ENCODE results near the gene EFHC2. TPM values are rescaled to one million over a fixed set of nuclear protein-coding genes. Genes with fewer than 3 reads are reported as not detected.

Gene EFHC2
- total RNA-seq, 1 donor from 2014 or later: not detected

GRCh38 chrX:44157283-44157682 lies 186.2 kb downstream of the EFHC2 start:
- TF ChIP-seq, protein P1, sequence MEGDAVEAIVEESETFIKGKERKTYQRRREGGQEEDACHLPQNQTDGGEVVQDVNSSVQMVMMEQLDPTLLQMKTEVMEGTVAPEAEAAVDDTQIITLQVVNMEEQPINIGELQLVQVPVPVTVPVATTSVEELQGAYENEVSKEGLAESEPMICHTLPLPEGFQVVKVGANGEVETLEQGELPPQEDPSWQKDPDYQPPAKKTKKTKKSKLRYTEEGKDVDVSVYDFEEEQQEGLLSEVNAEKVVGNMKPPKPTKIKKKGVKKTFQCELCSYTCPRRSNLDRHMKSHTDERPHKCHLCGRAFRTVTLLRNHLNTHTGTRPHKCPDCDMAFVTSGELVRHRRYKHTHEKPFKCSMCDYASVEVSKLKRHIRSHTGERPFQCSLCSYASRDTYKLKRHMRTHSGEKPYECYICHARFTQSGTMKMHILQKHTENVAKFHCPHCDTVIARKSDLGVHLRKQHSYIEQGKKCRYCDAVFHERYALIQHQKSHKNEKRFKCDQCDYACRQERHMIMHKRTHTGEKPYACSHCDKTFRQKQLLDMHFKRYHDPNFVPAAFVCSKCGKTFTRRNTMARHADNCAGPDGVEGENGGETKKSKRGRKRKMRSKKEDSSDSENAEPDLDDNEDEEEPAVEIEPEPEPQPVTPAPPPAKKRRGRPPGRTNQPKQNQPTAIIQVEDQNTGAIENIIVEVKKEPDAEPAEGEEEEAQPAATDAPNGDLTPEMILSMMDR (IDR thresholded peaks at IDR 0.05): no peak
- no peaks in the 10 kb centered on the region for H3K27me3 Mint-ChIP-seq
- CTCF ChIA-PET: no interaction called here
- ATAC-seq (ENCODE audit: low read depth) (no peak), DNase-seq (no peak)
- no peak overlapping the region for H3K4me3 Mint-ChIP-seq
- no peaks in the 10 kb centered on the region for H3K4me1 Mint-ChIP-seq
- no peak overlapping the region for H3K27ac Mint-ChIP-seq
- no peaks in the 10 kb centered on the region for H3K36me3 Mint-ChIP-seq (ENCODE audit: low read depth)
- no peaks in the 10 kb centered on the region for H3K9me3 Mint-ChIP-seq
- intact Hi-C loops (cut with micrococcal nuclease): no loop called here
- POLR2A ChIA-PET: no interaction called here

- TF ChIP-seq, protein P1 (IDR thresholded peaks at IDR 0.05): no peak
- H3K4me3 Mint-ChIP-seq: no peak overlapping the region
- ChIA-PET POLR2A (no interaction called here), CTCF (no interaction called here)
- H3K9me3 Mint-ChIP-seq: no peaks in the 10 kb centered on the region
- no peaks in the 10 kb centered on the region for H3K36me3 Mint-ChIP-seq (ENCODE audit: low read depth)
- DNase-seq (no peak), ATAC-seq (ENCODE audit: low read depth) (no peak)
- no peaks in the 10 kb centered on the region for H3K27me3 Mint-ChIP-seq
- H3K4me1 Mint-ChIP-seq: no peaks in the 10 kb centered on the region
- intact Hi-C loops (cut with micrococcal nuclease): no loop called here
- H3K27ac Mint-ChIP-seq: no peak overlapping the region
These were observed 186.7 kb downstream of the EFHC2 start for GRCh38 chrX:44156726-44157125.

DNA sequence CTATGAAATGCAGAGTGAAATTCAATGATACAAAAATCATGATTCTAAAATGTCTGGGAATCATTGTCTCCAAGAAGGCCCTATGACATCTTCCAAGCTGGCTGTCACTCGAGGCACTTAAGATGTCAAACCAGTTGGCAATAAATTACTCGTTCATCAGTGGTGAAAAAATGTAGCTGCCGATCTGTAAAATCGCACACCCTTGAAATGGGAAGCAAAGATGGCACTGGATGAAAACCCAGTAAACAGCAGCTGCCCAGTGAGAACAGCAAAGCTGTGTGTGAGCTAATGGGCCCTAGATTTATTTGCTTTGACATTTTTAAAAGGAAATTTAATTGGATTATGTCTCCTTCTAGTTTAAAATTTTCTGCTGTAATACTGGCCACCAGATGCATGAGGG lies 188.3 kb downstream of the EFHC2 start:
- Mint-ChIP-seq H3K9me3 (no peaks in the 10 kb centered on the region), H3K4me3 (no peak overlapping the region), H3K4me1 (no peaks in the 10 kb centered on the region), H3K27ac (no peak overlapping the region), H3K36me3 (ENCODE audit: low read depth) (no peaks in the 10 kb centered on the region), H3K27me3 (no peaks in the 10 kb centered on the region)
- TF ChIP-seq, protein P1 (IDR thresholded peaks at IDR 0.05): no peak
- DNase-seq: no peak
- ATAC-seq (ENCODE audit: low read depth): no peak
- CTCF ChIA-PET: no interaction called here
- POLR2A ChIA-PET: no interaction called here
- intact Hi-C loops (cut with micrococcal nuclease): no loop called here

DNA sequence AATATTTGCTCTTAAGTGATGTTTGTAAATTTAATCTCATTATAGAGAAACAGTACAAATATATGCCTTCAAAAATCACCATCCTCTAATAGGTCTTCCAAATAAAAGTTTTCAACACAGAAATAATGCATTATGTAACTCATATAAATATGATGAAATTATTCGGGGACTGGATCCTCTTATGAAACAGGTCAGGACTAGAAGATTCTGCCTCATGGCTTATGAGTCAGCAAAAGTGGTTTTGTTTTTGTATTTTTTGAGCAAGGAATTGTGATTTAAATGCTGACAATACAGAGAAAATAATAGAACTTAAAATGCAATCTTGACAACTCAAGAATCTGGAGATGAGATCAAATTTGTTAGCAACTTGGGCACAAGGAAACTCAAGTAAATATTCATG lies 190.6 kb downstream of the EFHC2 start:
- DNase-seq (no peak), ATAC-seq (ENCODE audit: low read depth) (no peak)
- TF ChIP-seq, protein P1 (IDR thresholded peaks at IDR 0.05): no peak
- Mint-ChIP-seq H3K36me3 (ENCODE audit: low read depth) (no peaks in the 10 kb centered on the region), H3K27me3 (no peaks in the 10 kb centered on the region), H3K27ac (no peak overlapping the region), H3K4me1 (no peaks in the 10 kb centered on the region), H3K9me3 (no peaks in the 10 kb centered on the region), H3K4me3 (no peak overlapping the region)
- intact Hi-C loops (cut with micrococcal nuclease): no loop called here
- CTCF ChIA-PET: no interaction called here
- POLR2A ChIA-PET: no interaction called here

DNA sequence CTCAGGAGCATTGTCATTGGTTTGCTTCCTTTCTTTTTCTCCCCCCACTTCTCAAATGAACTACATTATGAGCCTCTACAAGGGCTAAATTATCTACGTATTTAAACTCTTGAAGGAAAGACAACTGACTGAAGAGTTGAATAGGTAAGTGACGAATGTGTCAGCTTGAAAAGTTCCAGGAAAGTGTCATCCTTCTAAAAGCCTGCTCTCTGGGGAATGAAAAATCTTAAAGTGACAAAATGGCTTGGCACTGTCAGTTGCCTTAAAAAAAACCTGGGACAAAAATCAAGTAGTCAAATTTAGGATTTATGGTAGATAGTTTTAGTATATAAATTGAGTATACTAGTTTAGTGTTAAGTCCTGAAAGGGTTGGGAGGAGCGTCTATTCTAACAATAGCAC lies 196.3 kb downstream of the EFHC2 start:
- no peak for ATAC-seq (ENCODE audit: low read depth)
- no peak for DNase-seq
- no peaks in the 10 kb centered on the region for H3K27me3 Mint-ChIP-seq
- TF ChIP-seq, protein P1 (IDR thresholded peaks at IDR 0.05): no peak
- H3K9me3 Mint-ChIP-seq: no peaks in the 10 kb centered on the region
- ChIA-PET POLR2A (no interaction called here), CTCF (no interaction called here)
- no peak overlapping the region for H3K27ac Mint-ChIP-seq
- H3K4me3 Mint-ChIP-seq: no peak overlapping the region
- H3K36me3 Mint-ChIP-seq (ENCODE audit: low read depth): no peaks in the 10 kb centered on the region
- intact Hi-C loops (cut with micrococcal nuclease): no loop called here
- no peaks in the 10 kb centered on the region for H3K4me1 Mint-ChIP-seq
